ENCODE measurements around the gene USP1. TPM values are rescaled to one million over a fixed set of nuclear protein-coding genes. Genes with fewer than 3 reads are reported as not detected.

The USP1 gene
- total RNA-seq, 1 experiment from 2014 or later = 64.6 TPM

DNA sequence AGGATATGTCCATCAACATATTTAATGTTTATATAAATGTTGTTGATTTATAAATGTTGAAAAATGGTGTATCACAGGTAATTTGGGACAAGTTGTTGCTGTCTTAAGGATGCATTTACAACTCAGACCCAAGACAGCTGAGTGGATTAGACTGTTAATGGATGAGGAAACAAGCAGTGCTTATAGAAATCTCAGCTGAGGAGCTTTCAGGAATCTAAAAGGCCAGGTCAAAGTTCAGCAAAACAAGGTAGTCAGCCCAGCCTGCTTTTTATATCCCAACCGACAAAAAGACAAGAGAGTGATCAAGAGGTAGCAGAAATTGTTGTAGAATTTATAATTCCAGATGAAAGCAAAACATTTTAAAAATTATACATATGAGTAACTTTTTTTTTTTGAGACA lies 16.6 kb upstream of the USP1 start:
- H2BK5ac ChIP-seq (ENCODE audit: insufficient read length, low read length) = no peak overlapping the region
- no peaks in the 10 kb centered on the region for H3K27me3 ChIP-seq (ENCODE audit: insufficient read depth, low read length)
- H3K9ac ChIP-seq (ENCODE audit: extremely low read depth, insufficient read length, low read length) = no peak overlapping the region
- Mint-ChIP-seq H3K4me3 (no peak overlapping the region), H3K9me3 (peaks cover 0 to 4% of the 10 kb centered on the region in 2 experiments; a peak in 1 of 5 replicates), H3K36me3 (ENCODE audit: insufficient read depth in 1 of 3, low read depth in 3 of 3) (no peaks in the 10 kb centered on the region), H3K27ac (no peak overlapping the region; a peak in 1 of 7 replicates), H3K27me3 (ENCODE audit: low read depth) (no peaks in the 10 kb centered on the region), H3K4me1 (peaks cover 3 to 8% of the 10 kb centered on the region in 2 experiments; a peak in 1 of 4 replicates)
- H2BK120ac ChIP-seq (ENCODE audit: low read depth, low read length, poor library complexity, severe bottlenecking) = no peak overlapping the region
- H4K20me1 ChIP-seq (ENCODE audit: control insufficient read depth, insufficient read depth, insufficient read length) = no peaks in the 10 kb centered on the region
- H2BK12ac ChIP-seq (ENCODE audit: insufficient read length, low read depth, low read length) = no peak overlapping the region
- H2AFZ ChIP-seq (ENCODE audit: low read length) = no peak overlapping the region
- no peak overlapping the region for H4K8ac ChIP-seq (replicated peaks; ENCODE audit: insufficient read length, low read depth, low read length)
- H3K4me1 ChIP-seq (ENCODE audit: insufficient read depth, low read length) = no peaks in the 10 kb centered on the region
- no peaks in the 10 kb centered on the region for H3K79me2 ChIP-seq (ENCODE audit: insufficient read depth, low read length)
- H3K14ac ChIP-seq (ENCODE audit: insufficient read depth, low read length) = no peak overlapping the region
- no CpG with 5 or more reads among the region's 1 CpG for WGBS (ENCODE audit: extremely low coverage, insufficient read length, low lambda C conversion rate)
- no peak overlapping the region for H3K56ac ChIP-seq (ENCODE audit: insufficient read length, low read depth, low read length)
- TF ChIP-seq CTCF (conservative IDR thresholded peaks at IDR 0.05) = no peak
- no peak overlapping the region for H4K5ac ChIP-seq (ENCODE audit: insufficient read length, low read depth, low read length)
- H3K4ac ChIP-seq (ENCODE audit: low read depth, low read length) = no peak overlapping the region
- no peak overlapping the region for H3K4me2 ChIP-seq (ENCODE audit: insufficient read depth, insufficient read length, low read length)
- H3K79me1 ChIP-seq (ENCODE audit: insufficient read depth, low read depth, low read length, poor library complexity, severe bottlenecking) = no peaks in the 10 kb centered on the region
- no peak overlapping the region for H2BK15ac ChIP-seq (ENCODE audit: low read depth, low read length)
- no peaks in the 10 kb centered on the region for H3K23me2 ChIP-seq (ENCODE audit: insufficient read length, low read depth, low read length, poor library complexity, severe bottlenecking)
- no peak overlapping the region for H3K27ac ChIP-seq (ENCODE audit: insufficient read length, low read depth, low read length)
- H2BK20ac ChIP-seq (ENCODE audit: low read depth, low read length, poor library complexity, severe bottlenecking) = no peak overlapping the region
- H3K18ac ChIP-seq (ENCODE audit: insufficient read length, low read depth, low read length) = no peak overlapping the region
- no peak overlapping the region for H3T11ph ChIP-seq (ENCODE audit: low read length)
- H3K23ac ChIP-seq (ENCODE audit: insufficient read length, low read depth, low read length) = no peak overlapping the region
- no peak overlapping the region for H4K91ac ChIP-seq (ENCODE audit: insufficient read length, low read depth, low read length)
- no peaks in the 10 kb centered on the region for H3K9me3 ChIP-seq (ENCODE audit: control insufficient read depth, low read depth, low read length)
- H2AK5ac ChIP-seq (ENCODE audit: insufficient read length, low read length) = no peak overlapping the region
- DNase-seq = no peak

Data from H9 (cell line).